Caco-2 (cell line): ENCODE data around the gene CHKA. TPM values are rescaled to one million over a fixed set of nuclear protein-coding genes. Genes with fewer than 3 reads are reported as not detected.

Source experiments
- BruUV-seq: library from RNA; stranded (reverse); fragments of 400-500 nt; replicated peaks from 2 replicates; lab custom pipeline; 2021; lab: Mats Ljungman, UMichigan
- CTCF ChIA-PET: fragments of 300-600 bp; sonication (Branson Sonifier 250); formaldehyde crosslinking; loops from one replicate; lab custom pipeline; 2022; ENCODE audit warnings: antibody characterized with exemption; lab: Charles Lee
- POLR2A ChIA-PET: fragments of 300-600 bp; sonication (Branson Sonifier 250); formaldehyde crosslinking; loops from one replicate; lab custom pipeline; 2022; ENCODE audit warnings: antibody characterized with exemption; lab: Charles Lee
- DNase-seq, 2 experiments: peaks; one replicate each; pipeline versions ENCODE4 v3.0.0 to v3.0.0-alpha.2; 2020 to 2022
- H3K27me3 ChIP-seq: replicated peaks from 2 replicates; pipeline ENCODE4 v1.6.0; 2011; ENCODE audit warnings: low read length; ENCODE audit not compliant: control insufficient read depth, insufficient read depth
- H3K36me3 ChIP-seq: 2 replicates; pipeline ENCODE4 v1.5.1; 2011; ENCODE audit warnings: low read length; ENCODE audit not compliant: control insufficient read depth, insufficient read depth
- H3K4me1 ChIP-seq: fragments of 250-450 bp; sonication (Bioruptor Pico); 2 replicates; pipeline ENCODE4 v1.5.1; 2020; ENCODE audit warnings: mild to moderate bottlenecking
- H3K4me3 ChIP-seq: 2 replicates; pipeline ENCODE4 v1.5.1; 2011; ENCODE audit warnings: low read depth, mild to moderate bottlenecking, control low read depth, low read length
- H3K9me3 ChIP-seq: fragments of 250-450 bp; sonication (Bioruptor Pico); 2 replicates; pipeline ENCODE4 v1.5.1; 2020; ENCODE audit warnings: mild to moderate bottlenecking, moderate library complexity
- H3K27ac Mint-ChIP-seq: one replicate; pipeline ENCODE4 v1.8.0; 2022; ENCODE audit warnings: mixed read lengths; ENCODE audit not compliant: unreplicated experiment
- H3K27me3 Mint-ChIP-seq: one replicate; pipeline ENCODE4 v1.8.0; 2022; ENCODE audit warnings: mixed read lengths; ENCODE audit not compliant: insufficient read depth, unreplicated experiment
- H3K36me3 Mint-ChIP-seq: one replicate; pipeline ENCODE4 v1.8.0; 2022; ENCODE audit warnings: mild to moderate bottlenecking, mixed read lengths; ENCODE audit not compliant: insufficient read depth, unreplicated experiment
- H3K4me1 Mint-ChIP-seq: one replicate; pipeline ENCODE4 v1.8.0; 2022; ENCODE audit warnings: low read depth, mixed read lengths; ENCODE audit not compliant: unreplicated experiment
- H3K4me3 Mint-ChIP-seq: one replicate; pipeline ENCODE4 v1.8.0; 2022; ENCODE audit warnings: mild to moderate bottlenecking, moderate library complexity, mixed read lengths; ENCODE audit not compliant: unreplicated experiment
- H3K9me3 Mint-ChIP-seq: one replicate; pipeline ENCODE4 v1.8.0; 2022; ENCODE audit warnings: mixed read lengths; ENCODE audit not compliant: unreplicated experiment
- CTCF ChIP-seq, 2 experiments: fragments of 200-600 bp in 1 of 2; IDR thresholded peaks; 1 replicate in 1 of 2; 2 replicates in 1 of 2; pipeline versions ENCODE4 v1.5.1 to v1.8.0; 2011 to 2022; ENCODE audit warnings: antibody characterized with exemption in 1 of 2, control low read depth in 1 of 2, inconsistent platforms in 1 of 2, low read depth in 1 of 2, low read length in 1 of 2, mild to moderate bottlenecking in 1 of 2, moderate library complexity in 1 of 2; ENCODE audit not compliant: insufficient read depth in 1 of 2, severe bottlenecking in 1 of 2, unreplicated experiment in 1 of 2
- intact Hi-C: fragments of 100-400 bp; cut with micrococcal nuclease; formaldehyde crosslinking; loops from one replicate; pipeline ENCODE4 v1.10.0; 2022; ENCODE audit not compliant: unreplicated experiment
- microRNA-seq: library from miRNA; unstranded; fragments of <30 nt; microRNA quantifications from one replicate; pipeline ENCODE4 v1.2.0, GENCODE V29; 2022
- total RNA-seq: library from RNA; stranded (reverse); gene quantifications from 2 replicates; pipeline ENCODE4 v1.2.3, GENCODE V29; 2022

The CHKA gene
- total RNA-seq, 1 experiment from 2014 or later = 169 TPM

- Histone ChIP-seq H3K4me3 (peak within 1 kb of the TSS; percentile 66), H3K27me3 (no peaks in the 10 kb centered on the region), H3K9me3 (no peaks in the 10 kb centered on the region), H3K4me1 (peaks cover 9% of the 10 kb centered on the region), H3K36me3 (0 out of 2 replicates have a peak, but pooled peaks cover 1% of the 10 kb centered on the region)
- peak; percentile 96 to 97 for DNase-seq
- POLR2A ChIA-PET = no interaction called here
- Mint-ChIP-seq H3K9me3 (no peaks in the 10 kb centered on the region), H3K27me3 (no peaks in the 10 kb centered on the region), H3K36me3 (no peaks in the 10 kb centered on the region), H3K4me1 (peaks cover 12% of the 10 kb centered on the region), H3K27ac (peak within 1 kb of the TSS; percentile 85), H3K4me3 (peak within 1 kb of the TSS; percentile 72)
- no TSS peak for BruUV-seq
- CTCF ChIA-PET = interaction anchor here (1.0 kb wide), 1 partner anchor 48 kb away, joined by 4 read pairs; no protein-coding TSS in a partner anchor
- no peak for TF ChIP-seq CTCF (IDR thresholded peaks at IDR 0.05; ENCODE audit: insufficient read depth in 1 of 2, low read depth in 1 of 2, low read length in 1 of 2, severe bottlenecking in 1 of 2, unreplicated experiment in 1 of 2)
- intact Hi-C loops = no loop called here
Observed at GRCh38 chr11:68003846-68004550, 117.2 kb downstream of the CHKA start, which contains the start of gene UNC93B1. Gene UNC93B1, minus strand, starts transcription at chr11:68004097. Its CDS starts 54 bp downstream, at chr11:68004043.

- Mint-ChIP-seq H3K27ac (no peak overlapping the region), H3K36me3 (no peaks in the 10 kb centered on the region), H3K4me1 (peaks cover 9% of the 10 kb centered on the region), H3K4me3 (peak overlapping the region; percentile 72), H3K27me3 (no peaks in the 10 kb centered on the region), H3K9me3 (no peaks in the 10 kb centered on the region)
- Histone ChIP-seq H3K36me3 (0 out of 2 replicates have a peak, but pooled peaks cover 1% of the 10 kb centered on the region), H3K4me1 (peaks cover 4% of the 10 kb centered on the region), H3K9me3 (no peaks in the 10 kb centered on the region), H3K4me3 (peak overlapping the region; percentile 66), H3K27me3 (no peaks in the 10 kb centered on the region)
- CTCF ChIA-PET = interaction anchor here (0.5 kb wide), 1 partner anchor 1618 kb away, joined by 3 read pairs; no protein-coding TSS in a partner anchor
- intact Hi-C loops = no loop called here
- no peak for TF ChIP-seq CTCF (IDR thresholded peaks at IDR 0.05; ENCODE audit: insufficient read depth in 1 of 2, low read depth in 1 of 2, low read length in 1 of 2, severe bottlenecking in 1 of 2, unreplicated experiment in 1 of 2)
- POLR2A ChIA-PET = interaction anchor here (0.5 kb wide), 1 partner anchor 118 kb away, joined by 3 read pairs; no protein-coding TSS in a partner anchor
- no TSS peak for BruUV-seq
- peak; percentile 63 to 69 for DNase-seq
Observed at GRCh38 chr11:68002938-68003845, 118.0 kb downstream of the CHKA start.

Small RNAs within 50 kb of the gene (microRNA-seq; reads per million reads assigned to microRNA genes)
- gene MIR4691 (not detected), gene MIR6753 (not detected), gene MIR7113 (2.8 reads per million, percentile 16 among the genes with 10 or more reads in this experiment)

Other genes starting within 250 kb of the CHKA start
- 26.5 and 29.3 TPM in 2 replicates for gene UNC93B1, start 117.3 kb downstream of the CHKA start, total RNA-seq
- 8.2 and 9.1 TPM in 2 replicates for gene ALDH3B1, start 111.1 kb downstream of the CHKA start, total RNA-seq
- gene NDUFS8, start 90.7 kb downstream of the CHKA start, total RNA-seq = 309 and 334 TPM in 2 replicates
- 2.7 and 2.8 TPM in 2 replicates for gene TCIRG1, start 82.4 kb downstream of the CHKA start, total RNA-seq
- gene KMT5B, start 91.9 kb upstream of the CHKA start, total RNA-seq = 89.1 and 91.2 TPM in 2 replicates
- 79.8 and 83.2 TPM in 2 replicates for gene C11orf24, start 150.6 kb upstream of the CHKA start, total RNA-seq
- 94.3 TPM in 2 replicates for gene LRP5, start 191.2 kb upstream of the CHKA start, total RNA-seq